ENCODE measurements around the gene GDF10.

GDF10 gene

DNA sequence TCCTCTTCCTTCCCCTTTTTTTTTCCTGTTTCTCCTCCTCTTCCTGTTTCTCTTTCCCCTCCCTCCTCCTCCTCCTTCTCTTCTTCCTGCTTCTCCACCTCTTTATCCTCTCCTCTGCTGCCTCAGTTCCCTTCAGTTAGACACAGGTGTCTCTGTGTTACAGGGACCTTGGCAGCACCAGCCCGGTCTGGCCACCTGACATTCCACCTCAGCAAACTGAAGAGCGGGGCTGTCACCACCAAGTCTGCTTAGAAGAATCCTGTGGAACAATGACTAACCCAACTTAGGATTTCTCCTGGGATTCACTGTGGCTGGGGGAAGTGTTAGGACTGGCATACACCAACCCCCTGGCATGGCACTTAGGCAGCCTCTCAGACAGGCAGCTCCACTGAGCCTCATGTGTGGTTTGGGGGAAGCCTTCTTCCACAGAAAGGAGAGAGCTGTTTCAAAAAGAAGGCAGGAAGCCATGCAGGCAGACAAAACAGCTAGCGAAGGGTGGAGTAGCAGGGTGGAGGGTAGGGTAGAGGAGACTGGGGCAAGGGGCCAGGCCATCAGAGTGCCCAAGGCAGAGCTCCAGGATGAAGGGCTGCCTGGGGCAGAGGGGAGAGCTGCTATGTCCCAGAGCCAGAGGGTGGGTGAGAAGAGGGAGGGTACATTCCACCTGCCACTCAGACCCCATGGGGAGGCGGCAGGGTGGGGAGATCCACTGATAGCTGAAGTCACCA is 13.2 kb upstream of the GDF10 start:
- DNase-seq, result no peak
- Histone ChIP-seq H4K20me1 (ENCODE audit: insufficient read depth, low read length) (no peaks in the 10 kb centered on the region), H2AFZ (ENCODE audit: low read length) (no peak overlapping the region), H3K4me2 (ENCODE audit: low read depth, low read length) (no peak overlapping the region), H3K27me3 (replicated peaks; ENCODE audit: insufficient read depth, low read length) (no peaks in the 10 kb centered on the region), H3K36me3 (replicated peaks; ENCODE audit: insufficient read depth, low read length) (no peaks in the 10 kb centered on the region), H3K27ac (ENCODE audit: low read length) (no peak overlapping the region), H3F3A (ENCODE audit: insufficient read depth, low read length) (no peaks in the 10 kb centered on the region), H3K9ac (ENCODE audit: low read length) (no peak overlapping the region), H3K9me2 (replicated peaks; ENCODE audit: insufficient read depth, low read length) (no peaks in the 10 kb centered on the region), H3K9me3 (replicated peaks; ENCODE audit: insufficient read depth, low read length) (no peaks in the 10 kb centered on the region), H3K79me2 (ENCODE audit: low read length) (no peaks in the 10 kb centered on the region), H3K4me3 (ENCODE audit: low read length) (no peak overlapping the region), H3K4me1 (ENCODE audit: low read length) (no peaks in the 10 kb centered on the region)
- no peak for TF ChIP-seq EZH2phosphoT487 (IDR thresholded peaks at IDR 0.05; ENCODE audit: low read length)
- TF ChIP-seq CTCF (IDR thresholded peaks at IDR 0.05; ENCODE audit: low read length), result no peak
- TF ChIP-seq EZH2 (optimal IDR thresholded peaks at IDR 0.05; ENCODE audit: low read depth, low read length), result no peak

- Histone ChIP-seq H3K4me2 (ENCODE audit: low read depth, low read length) (no peak overlapping the region), H3K9ac (ENCODE audit: low read length) (no peak overlapping the region), H3K4me1 (ENCODE audit: low read length) (no peaks in the 10 kb centered on the region), H3K27me3 (replicated peaks; ENCODE audit: insufficient read depth, low read length) (no peaks in the 10 kb centered on the region), H3F3A (ENCODE audit: insufficient read depth, low read length) (no peaks in the 10 kb centered on the region), H3K36me3 (replicated peaks; ENCODE audit: insufficient read depth, low read length) (no peaks in the 10 kb centered on the region), H4K20me1 (ENCODE audit: insufficient read depth, low read length) (no peaks in the 10 kb centered on the region), H3K4me3 (ENCODE audit: low read length) (no peak overlapping the region), H3K27ac (ENCODE audit: low read length) (no peak overlapping the region), H3K79me2 (ENCODE audit: low read length) (no peaks in the 10 kb centered on the region), H3K9me3 (replicated peaks; ENCODE audit: insufficient read depth, low read length) (no peaks in the 10 kb centered on the region), H3K9me2 (replicated peaks; ENCODE audit: insufficient read depth, low read length) (no peaks in the 10 kb centered on the region), H2AFZ (ENCODE audit: low read length) (no peak overlapping the region)
- no peak for DNase-seq
- no peak for TF ChIP-seq EZH2phosphoT487 (IDR thresholded peaks at IDR 0.05; ENCODE audit: low read length)
- no peak for TF ChIP-seq CTCF (IDR thresholded peaks at IDR 0.05; ENCODE audit: low read length)
- no peak for TF ChIP-seq EZH2 (optimal IDR thresholded peaks at IDR 0.05; ENCODE audit: low read depth, low read length)
Measured at GRCh38 chr10:47287365-47287802, 12.6 kb upstream of the GDF10 start.

DNA sequence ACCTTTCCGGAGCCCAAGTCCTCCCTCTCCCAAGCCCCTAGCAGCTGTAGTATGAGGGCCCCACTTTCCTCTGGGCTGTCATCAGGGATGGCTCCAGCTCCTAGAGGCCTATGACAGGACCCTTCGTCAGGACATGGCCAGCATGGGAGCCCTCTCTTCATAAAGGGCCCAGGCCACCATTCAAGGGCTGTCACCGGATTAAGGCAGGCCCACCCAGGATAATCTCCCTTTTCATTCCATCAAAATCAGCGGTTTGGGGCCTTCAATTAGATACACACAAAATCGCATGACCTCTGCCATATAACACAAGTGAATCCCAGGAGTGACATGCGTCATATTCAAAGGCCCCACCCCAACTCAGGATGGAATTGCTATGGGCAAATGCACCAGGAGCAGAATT is 12.2 kb upstream of the GDF10 start:
- no peaks in the 10 kb centered on the region for H3K36me3 ChIP-seq (replicated peaks; ENCODE audit: insufficient read depth, low read length)
- no peaks in the 10 kb centered on the region for H3K9me2 ChIP-seq (replicated peaks; ENCODE audit: insufficient read depth, low read length)
- no peaks in the 10 kb centered on the region for H3K79me2 ChIP-seq (ENCODE audit: low read length)
- H3K4me3 ChIP-seq (ENCODE audit: low read length), result no peak overlapping the region
- TF ChIP-seq CTCF (IDR thresholded peaks at IDR 0.05; ENCODE audit: low read length), result no peak
- TF ChIP-seq EZH2 (optimal IDR thresholded peaks at IDR 0.05; ENCODE audit: low read depth, low read length), result no peak
- no peak overlapping the region for H3K27ac ChIP-seq (ENCODE audit: low read length)
- H3K9ac ChIP-seq (ENCODE audit: low read length), result no peak overlapping the region
- H4K20me1 ChIP-seq (ENCODE audit: insufficient read depth, low read length), result no peaks in the 10 kb centered on the region
- H3K4me1 ChIP-seq (ENCODE audit: low read length), result no peaks in the 10 kb centered on the region
- no peaks in the 10 kb centered on the region for H3K9me3 ChIP-seq (replicated peaks; ENCODE audit: insufficient read depth, low read length)
- no peaks in the 10 kb centered on the region for H3F3A ChIP-seq (ENCODE audit: insufficient read depth, low read length)
- H3K27me3 ChIP-seq (replicated peaks; ENCODE audit: insufficient read depth, low read length), result no peaks in the 10 kb centered on the region
- no peak for DNase-seq
- no peak overlapping the region for H2AFZ ChIP-seq (ENCODE audit: low read length)
- no peak overlapping the region for H3K4me2 ChIP-seq (ENCODE audit: low read depth, low read length)
